Testis (tissue), 3 donors: Measurements from ENCODE around the gene GLYATL3. TPM values are rescaled to one million over a fixed set of nuclear protein-coding genes. Genes with fewer than 3 reads are reported as not detected.
"Not testable (repeated sequence)": the region's sequence is repeated elsewhere in the genome, so short reads cannot be mapped to it uniquely, and the experiment has no call there.

Experiments used
- DNase-seq: peaks from one replicate; pipeline ENCODE4 v3.0.0-alpha.2; 2019
- H3K27ac ChIP-seq, 2 donors: fragments of 200-600 bp; sonication (generic); one replicate each; pipeline ENCODE4 v1.5.1; 2019
- H3K27me3 ChIP-seq: fragments of 200-600 bp; sonication (generic); one replicate; pipeline ENCODE4 v1.5.1; 2019
- H3K36me3 ChIP-seq: fragments of 200-600 bp; sonication (generic); one replicate; pipeline ENCODE4 v1.5.1; 2017; ENCODE audit warnings: low read depth; ENCODE audit errors: missing control alignments
- H3K4me1 ChIP-seq: fragments of 200-600 bp; sonication (generic); one replicate; pipeline ENCODE4 v1.5.1; 2019
- H3K4me3 ChIP-seq, 2 donors: fragments of 200-600 bp; sonication (generic); one replicate each; pipeline ENCODE4 v1.5.1; 2017 to 2019
- H3K9me3 ChIP-seq: fragments of 200-600 bp; sonication (generic); one replicate; pipeline ENCODE4 v1.5.1; 2017
- POLR2A ChIP-seq: fragments of 450-650 bp; IDR thresholded peaks from one replicate; pipeline ENCODE4 v1.6.1; 2017; ENCODE audit warnings: antibody characterized with exemption, mild to moderate bottlenecking, moderate library complexity
- WGBS, 2 donors: methylation state at CpG; one replicate each; pipeline ENCODE4 v1.1.5; 2018; 5-methylcytosine and 5-hydroxymethylcytosine counted together
- intact Hi-C: fragments of 100-400 bp; cut with DNase I; formaldehyde crosslinking; loops from one replicate; pipeline ENCODE4 v1.15.1; 2023; ENCODE audit warnings: low total_unique reads
- polyA plus RNA-seq: library from polyadenylated mRNA; stranded (reverse); fragments of 350-450 nt; fragmentation: Illumina TruSeq; extraction: RNeasy Lipid Tissue Mini Kit (QIAGEN cat#74804); gene quantifications from one replicate; pipeline ENCODE4 v1.2.3, GENCODE V29; 2014; ENCODE audit warnings: low read depth, low replicate concordance; ENCODE audit not compliant: insufficient read depth
- total RNA-seq, 2 donors: library from RNA; depleted of rRNA; stranded (reverse); fragments of >200 nt; gene quantifications; one replicate each; pipeline ENCODE4 v1.2.3, GENCODE V29; 2016
- TF ChIP-seq, protein P1 (sequence below), 3 experiments: fragments of 450-650 bp in 2 of 3; fragments of 200-600 bp in 1 of 3; sonication (generic) in 1 of 3; IDR thresholded peaks; one replicate each; pipeline ENCODE4 v1.5.1; 2016 to 2019; ENCODE audit warnings: antibody characterized with exemption in 3 of 3, mild to moderate bottlenecking in 2 of 3, moderate library complexity in 1 of 3

Gene GLYATL3
- total and polyA plus RNA-seq, 3 donors from 2014 or later = not detected

DNA sequence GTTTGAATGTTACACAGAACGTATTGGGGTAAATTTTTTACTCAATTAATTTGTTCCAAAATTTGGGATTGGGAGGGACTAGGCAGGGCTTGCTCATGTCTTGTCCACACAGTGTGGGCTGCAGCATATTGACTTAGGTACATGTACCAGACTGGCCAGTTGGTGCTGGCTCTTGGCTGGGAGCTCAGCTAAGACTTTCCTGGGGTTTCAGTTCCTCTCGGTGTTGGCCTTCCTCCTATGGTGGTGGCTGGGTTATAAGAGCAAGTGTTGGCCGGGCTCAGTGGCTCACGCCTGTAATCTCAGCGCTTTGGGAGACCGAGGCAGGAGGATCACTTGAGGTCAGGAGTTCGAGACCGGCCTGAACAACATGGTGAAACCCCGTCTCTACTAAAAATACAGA, 31.7 kb upstream of the GLYATL3 start:
- no peak for DNase-seq
- 92 to 98% methylated on average over 6 to 9 of the region's 9 CpGs for WGBS, 2 donors
- intact Hi-C loops = no loop called here
- Histone ChIP-seq H3K4me1 (peaks cover 4% of the 10 kb centered on the region), H3K9me3 (no peaks in the 10 kb centered on the region), H3K27ac (no peak overlapping the region), H3K27me3 (no peaks in the 10 kb centered on the region), H3K36me3 (no peaks in the 10 kb centered on the region), H3K4me3 (no peak overlapping the region)
- no peak for TF ChIP-seq POLR2A
- TF ChIP-seq, protein P1, sequence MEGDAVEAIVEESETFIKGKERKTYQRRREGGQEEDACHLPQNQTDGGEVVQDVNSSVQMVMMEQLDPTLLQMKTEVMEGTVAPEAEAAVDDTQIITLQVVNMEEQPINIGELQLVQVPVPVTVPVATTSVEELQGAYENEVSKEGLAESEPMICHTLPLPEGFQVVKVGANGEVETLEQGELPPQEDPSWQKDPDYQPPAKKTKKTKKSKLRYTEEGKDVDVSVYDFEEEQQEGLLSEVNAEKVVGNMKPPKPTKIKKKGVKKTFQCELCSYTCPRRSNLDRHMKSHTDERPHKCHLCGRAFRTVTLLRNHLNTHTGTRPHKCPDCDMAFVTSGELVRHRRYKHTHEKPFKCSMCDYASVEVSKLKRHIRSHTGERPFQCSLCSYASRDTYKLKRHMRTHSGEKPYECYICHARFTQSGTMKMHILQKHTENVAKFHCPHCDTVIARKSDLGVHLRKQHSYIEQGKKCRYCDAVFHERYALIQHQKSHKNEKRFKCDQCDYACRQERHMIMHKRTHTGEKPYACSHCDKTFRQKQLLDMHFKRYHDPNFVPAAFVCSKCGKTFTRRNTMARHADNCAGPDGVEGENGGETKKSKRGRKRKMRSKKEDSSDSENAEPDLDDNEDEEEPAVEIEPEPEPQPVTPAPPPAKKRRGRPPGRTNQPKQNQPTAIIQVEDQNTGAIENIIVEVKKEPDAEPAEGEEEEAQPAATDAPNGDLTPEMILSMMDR (IDR thresholded peaks at IDR 0.05) = no peak

DNA sequence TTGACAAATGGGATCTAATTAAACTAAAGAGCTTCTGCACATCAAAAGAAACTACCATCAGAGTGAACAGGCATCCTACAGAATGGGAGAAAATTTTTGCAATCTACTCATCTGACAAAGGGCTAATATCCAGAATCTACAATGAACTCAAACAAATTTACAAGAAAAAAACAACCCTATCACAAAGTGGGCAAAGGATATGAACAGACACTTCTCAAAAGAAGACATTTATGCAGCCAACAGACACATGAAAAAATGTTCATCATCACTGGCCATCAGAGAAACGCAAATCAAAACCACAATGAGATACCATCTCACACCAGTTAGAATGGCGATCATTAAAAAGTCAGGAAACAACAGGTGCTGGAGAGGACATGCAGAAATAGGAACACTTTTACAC, 23.2 kb upstream of the GLYATL3 start:
- H3K4me1 ChIP-seq, H3K4me3 ChIP-seq, intact Hi-C loops, DNase-seq, H3K27ac ChIP-seq, H3K9me3 ChIP-seq, H3K27me3 ChIP-seq, H3K36me3 ChIP-seq: not testable (repeated sequence)
- WGBS, 2 donors = 94 to 97% methylated on average over 2 of the region's 2 CpGs

DNA sequence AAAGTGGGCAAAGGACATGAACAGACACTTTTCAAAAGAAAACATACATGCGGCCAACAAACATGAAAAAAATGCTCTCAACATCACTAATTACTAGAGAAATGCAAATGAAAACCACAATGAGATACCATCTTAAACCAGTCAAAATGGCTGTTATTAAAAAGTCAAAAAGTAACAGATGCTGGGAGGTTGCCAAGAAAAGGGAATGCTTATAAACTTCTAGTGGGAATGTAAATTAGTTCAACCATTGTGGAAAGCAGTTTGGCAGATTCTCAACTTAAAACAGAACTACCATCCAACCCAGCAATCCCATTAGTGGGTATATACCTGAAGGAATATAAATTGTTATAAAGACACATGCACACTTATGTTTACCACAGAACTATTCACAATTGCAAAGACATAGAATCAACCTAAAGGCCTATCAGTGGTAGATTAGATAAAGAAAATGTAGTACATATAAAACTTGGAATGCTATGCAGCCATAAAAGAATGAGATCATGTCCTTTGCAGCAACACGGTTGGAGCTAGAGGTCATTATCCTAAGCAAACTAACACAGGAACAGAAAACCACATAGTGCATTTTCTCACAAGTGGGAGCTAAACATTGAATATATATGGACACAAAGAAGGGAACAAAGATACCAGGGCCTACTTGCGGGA, 20.3 kb upstream of the GLYATL3 start:
- Histone ChIP-seq H3K27me3 (no peaks in the 10 kb centered on the region), H3K27ac (no peak overlapping the region), H3K4me1 (no peaks in the 10 kb centered on the region), H3K9me3 (no peaks in the 10 kb centered on the region), H3K36me3 (no peaks in the 10 kb centered on the region), H3K4me3 (no peak overlapping the region)
- 94 to 96% methylated on average over 3 of the region's 3 CpGs for WGBS, 2 donors
- intact Hi-C loops = no loop called here
- no peak for DNase-seq
- TF ChIP-seq, protein P1 (IDR thresholded peaks at IDR 0.05) = no peak
- TF ChIP-seq POLR2A = no peak

DNA sequence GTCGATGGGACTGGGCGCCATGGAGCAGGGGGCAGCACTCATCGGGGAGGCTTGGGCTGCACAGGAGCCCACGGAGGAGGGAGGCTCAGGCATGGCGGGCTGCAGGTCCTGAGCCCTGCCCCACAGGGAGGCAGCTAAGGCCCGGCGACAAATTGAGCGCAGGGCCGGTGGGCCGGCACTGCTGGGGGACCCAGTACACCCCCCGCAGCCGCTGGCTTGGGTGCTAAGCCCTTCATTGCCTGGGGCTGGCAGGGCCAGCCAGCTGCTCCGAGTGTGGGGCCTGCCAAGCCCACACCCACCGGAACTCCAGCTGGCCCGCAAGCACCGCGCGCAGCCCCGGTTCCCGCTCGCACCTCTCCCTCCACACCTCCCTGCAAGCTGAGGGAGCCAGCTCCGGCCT, 17.9 kb upstream of the GLYATL3 start:
- H3K27me3 ChIP-seq, H3K9me3 ChIP-seq, DNase-seq, H3K4me3 ChIP-seq, intact Hi-C loops, H3K4me1 ChIP-seq, H3K27ac ChIP-seq, H3K36me3 ChIP-seq: not testable (repeated sequence)
- WGBS, 2 donors = 98% methylated on average over 15 of the region's 22 CpGs; no CpG with 5 or more reads in 1 of the 2 donors

DNA sequence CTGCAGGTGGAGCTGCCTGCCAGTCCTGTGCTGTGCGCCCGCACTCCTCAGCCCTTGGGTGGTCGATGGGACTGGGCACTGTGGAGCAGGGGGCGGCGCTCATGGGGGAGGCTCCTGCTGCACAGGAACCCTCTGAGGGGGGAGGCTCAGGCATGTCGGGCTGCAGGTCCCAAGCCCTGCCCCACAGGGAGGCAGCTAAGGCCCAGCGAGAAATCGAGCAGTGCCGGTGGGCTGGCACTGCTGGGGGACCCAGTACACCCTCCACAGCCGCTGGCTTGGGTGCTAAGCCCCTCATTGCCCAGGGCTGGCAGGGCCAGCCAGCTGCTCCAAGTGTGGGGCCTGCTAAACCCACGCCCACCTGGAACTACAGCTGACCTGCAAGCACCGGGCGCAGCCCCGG, 16.3 kb upstream of the GLYATL3 start:
- DNase-seq, H3K27ac ChIP-seq, H3K27me3 ChIP-seq, H3K4me1 ChIP-seq, H3K36me3 ChIP-seq, H3K9me3 ChIP-seq, H3K4me3 ChIP-seq, intact Hi-C loops: not testable (repeated sequence)
- 92% methylated on average over 14 of the region's 14 CpGs; no CpG with 5 or more reads in 1 of the 2 donors for WGBS, 2 donors

DNA sequence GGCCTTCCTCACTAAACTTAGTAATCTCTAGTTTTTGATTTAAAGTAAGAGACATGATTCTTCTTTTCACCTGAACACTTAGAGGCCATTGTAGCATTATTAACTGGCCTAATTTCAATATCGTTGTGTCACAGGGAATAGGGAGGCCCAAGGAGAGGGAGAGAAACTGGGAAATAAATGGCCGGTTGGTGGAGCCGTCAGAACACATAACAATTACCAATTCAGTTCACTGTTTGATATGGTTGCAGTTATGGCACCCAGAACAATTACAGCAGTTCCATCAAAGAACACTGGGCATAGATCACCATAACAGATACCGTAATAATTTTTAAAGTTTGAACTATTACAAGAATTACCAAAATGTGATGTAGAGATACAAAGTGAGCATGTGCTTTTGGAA, 9.1 kb upstream of the GLYATL3 start:
- 90 to 96% methylated on average over 4 of the region's 4 CpGs for WGBS, 2 donors
- H3K4me1 ChIP-seq = no peaks in the 10 kb centered on the region
- TF ChIP-seq, protein P1 (IDR thresholded peaks at IDR 0.05) = no peak
- no peak for TF ChIP-seq POLR2A
- no peaks in the 10 kb centered on the region for H3K36me3 ChIP-seq
- H3K27me3 ChIP-seq = no peaks in the 10 kb centered on the region
- no peak for DNase-seq
- no peak overlapping the region for H3K4me3 ChIP-seq
- H3K27ac ChIP-seq = no peak overlapping the region
- intact Hi-C loops = no loop called here
- no peaks in the 10 kb centered on the region for H3K9me3 ChIP-seq
